ENCODE measurements around the gene BTBD2. TPM values are rescaled to one million over a fixed set of nuclear protein-coding genes. Genes with fewer than 3 reads are reported as not detected.
A peak's percentile ranks its signal among the peaks of the same experiment; 100 is the strongest.

Gene BTBD2
- total and polyA plus RNA-seq, 2 of the 13 experiments (the other 11 are each of a cell fraction or from before 2014, with no cell fraction given), result 28.1 to 45.3 TPM

DNA sequence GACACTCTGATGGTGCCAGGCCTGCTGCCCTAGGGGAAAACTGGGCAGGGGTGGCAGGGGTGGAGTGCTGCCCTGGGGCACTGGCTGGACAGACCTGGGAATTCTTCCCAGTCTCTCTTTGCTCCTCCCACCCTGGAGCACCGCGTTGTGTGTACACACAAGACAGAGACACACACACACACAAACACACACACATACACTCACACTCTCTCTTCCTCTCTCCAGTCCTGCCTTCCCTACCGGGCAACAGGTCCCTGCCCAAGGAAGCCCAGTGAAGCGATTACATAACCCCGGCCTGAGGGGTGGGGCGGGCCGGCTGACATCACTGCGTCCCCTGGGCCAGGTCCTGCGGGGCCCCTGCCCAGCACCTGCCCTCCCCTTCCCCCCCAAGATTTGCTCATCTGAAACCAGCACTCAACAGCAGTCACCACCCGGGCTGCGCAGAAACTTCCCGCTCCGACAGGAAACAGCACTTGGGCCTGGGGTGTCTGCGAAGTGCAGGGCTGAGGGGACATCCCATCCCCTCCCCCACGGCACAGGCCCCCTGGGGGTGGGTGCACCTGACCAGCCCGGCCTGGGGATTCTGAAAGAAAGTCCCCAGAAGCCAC, 34.3 kb upstream of the BTBD2 start (continued):
- TF ChIP-seq NFIC (IDR thresholded peaks at IDR 0.05; ENCODE audit: low read length), result no peak
- TF ChIP-seq ZNF678 (CRISPR knock-in tag; IDR thresholded peaks at IDR 0.05), result no peak
- 0 out of 2 replicates have a peak, but pooled peaks have one; percentile 56 for TF ChIP-seq SP4 (CRISPR knock-in tag; IDR thresholded peaks at IDR 0.05)
- no peak for TF ChIP-seq ZNF598 (CRISPR knock-in tag; IDR thresholded peaks at IDR 0.05; ENCODE audit: borderline replicate concordance)
- 0 out of 2 replicates have a peak, but pooled peaks have one; percentile 10 for TF ChIP-seq ZNF768 (CRISPR knock-in tag; IDR thresholded peaks at IDR 0.05)
- TF ChIP-seq ATF5 (CRISPR knock-in tag; IDR thresholded peaks at IDR 0.05; ENCODE audit: low read depth), result no peak
- no peak for TF ChIP-seq ZNF605 (CRISPR knock-in tag; IDR thresholded peaks at IDR 0.05)
- TF ChIP-seq ZNF724P (CRISPR knock-in tag; IDR thresholded peaks at IDR 0.05; ENCODE audit: borderline replicate concordance), result no peak
- no peak for TF ChIP-seq ZNF407 (CRISPR knock-in tag; IDR thresholded peaks at IDR 0.05; ENCODE audit: not compliant biosample characterization)
- TF ChIP-seq ZFP82 (CRISPR knock-in tag; IDR thresholded peaks at IDR 0.05; ENCODE audit: borderline replicate concordance), result no peak
- TF ChIP-seq CREB1 (IDR thresholded peaks at IDR 0.05), result 0 out of 2 replicates have a peak, but pooled peaks have one; percentile 31
- TF ChIP-seq CREB1 (CRISPR knock-in tag; IDR thresholded peaks at IDR 0.05), result no peak
- no peak for TF ChIP-seq JUNB (CRISPR knock-in tag; IDR thresholded peaks at IDR 0.05; ENCODE audit: borderline replicate concordance)
- 0 out of 2 replicates have a peak, but pooled peaks have one; percentile 19 for TF ChIP-seq ZSCAN25 (CRISPR knock-in tag; IDR thresholded peaks at IDR 0.05)
- no peak for TF ChIP-seq NKX3-1 (CRISPR knock-in tag; IDR thresholded peaks at IDR 0.05)
- no peak for TF ChIP-seq NR2F1 (CRISPR knock-in tag; IDR thresholded peaks at IDR 0.05)
- TF ChIP-seq ZNF572 (CRISPR knock-in tag; IDR thresholded peaks at IDR 0.05), result no peak
- TF ChIP-seq RELA (CRISPR knock-in tag; IDR thresholded peaks at IDR 0.05), result no peak
- no peak for TF ChIP-seq IRF2 (CRISPR knock-in tag; IDR thresholded peaks at IDR 0.05)
- TF ChIP-seq ZNF333 (CRISPR knock-in tag; IDR thresholded peaks at IDR 0.05; ENCODE audit: borderline replicate concordance), result 0 out of 2 replicates have a peak, but pooled peaks have one; percentile 37
- TF ChIP-seq, protein P1, sequence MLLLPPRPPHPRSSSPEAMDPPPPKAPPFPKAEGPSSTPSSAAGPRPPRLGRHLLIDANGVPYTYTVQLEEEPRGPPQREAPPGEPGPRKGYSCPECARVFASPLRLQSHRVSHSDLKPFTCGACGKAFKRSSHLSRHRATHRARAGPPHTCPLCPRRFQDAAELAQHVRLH (CRISPR knock-in tag; IDR thresholded peaks at IDR 0.05; ENCODE audit: borderline replicate concordance, low read depth), result no peak
- TF ChIP-seq NFYC (CRISPR knock-in tag; IDR thresholded peaks at IDR 0.05), result no peak
- TF ChIP-seq AGO1 (IDR thresholded peaks at IDR 0.05; ENCODE audit: low read depth, low read length, poor library complexity, severe bottlenecking), result no peak

Data from HepG2 (cell line).